NCI-H345 (cell line): ENCODE results near the gene LMOD2.
A peak's percentile ranks its signal among the peaks of the same experiment; 100 is the strongest.

ENCODE experiments used
- DNase-seq: peaks from one replicate; lab custom pipeline; 2025; lab: John Stamatoyannopoulos, UW

Gene LMOD2

DNA sequence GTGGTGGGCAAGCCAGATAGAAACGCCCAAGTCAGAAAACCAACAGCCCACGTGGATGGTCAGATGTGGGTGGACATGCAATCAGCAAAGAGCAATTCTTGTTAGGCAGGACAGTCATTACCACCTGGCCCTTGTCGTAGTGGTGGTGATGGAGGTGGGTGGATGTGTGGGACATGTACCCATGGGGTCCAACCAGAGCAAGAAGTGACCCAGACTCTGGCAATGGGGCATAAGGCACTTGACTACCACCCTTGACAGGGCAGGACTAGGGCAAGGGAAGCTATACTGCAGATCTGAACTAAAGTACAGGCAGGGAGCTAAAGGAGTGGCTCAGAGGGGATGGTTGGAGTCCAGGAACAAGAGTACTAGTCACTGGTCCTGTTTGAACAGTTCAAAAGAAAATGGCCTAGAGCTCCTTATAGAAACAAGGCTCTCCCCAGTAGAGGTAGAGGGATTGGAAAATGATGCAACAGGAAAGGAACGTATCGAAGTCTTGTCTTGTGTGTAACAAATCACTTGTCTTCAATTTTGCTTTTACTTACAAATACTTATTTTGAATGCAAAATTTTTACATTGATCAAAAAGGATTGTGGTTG, 17.6 kb downstream of the LMOD2 start:
- no peak for DNase-seq

DNA sequence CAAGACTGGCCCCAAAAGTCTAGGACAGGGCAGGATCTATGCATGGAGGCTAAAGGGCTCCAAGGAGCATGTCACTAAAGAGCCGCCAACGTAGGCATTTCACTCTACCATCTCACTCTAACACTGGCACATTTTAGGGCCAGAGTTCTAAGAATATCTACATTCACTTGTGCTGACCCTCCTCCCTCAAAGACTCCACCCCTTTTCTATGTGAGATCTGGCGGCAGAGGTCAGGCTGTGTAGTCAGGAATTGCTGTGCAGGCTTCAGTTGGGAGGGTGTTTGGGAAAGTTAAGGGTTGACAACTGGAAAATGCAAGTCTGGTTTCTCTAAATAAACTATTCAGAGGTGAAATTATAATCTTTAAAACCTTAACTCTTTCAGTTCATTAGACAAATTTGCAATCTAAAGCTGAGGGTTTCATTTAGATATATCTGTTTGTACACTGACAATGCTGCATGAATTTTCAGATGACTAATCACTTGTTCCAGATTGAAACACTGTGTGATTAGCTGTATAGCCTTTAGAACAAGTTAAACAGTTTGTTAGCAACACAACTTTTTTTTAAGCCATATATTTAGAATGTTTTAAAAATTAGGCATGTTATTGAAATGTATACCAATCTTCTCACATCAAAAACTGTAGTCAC, 18.2 kb downstream of the LMOD2 start:
- no peak for DNase-seq

DNA sequence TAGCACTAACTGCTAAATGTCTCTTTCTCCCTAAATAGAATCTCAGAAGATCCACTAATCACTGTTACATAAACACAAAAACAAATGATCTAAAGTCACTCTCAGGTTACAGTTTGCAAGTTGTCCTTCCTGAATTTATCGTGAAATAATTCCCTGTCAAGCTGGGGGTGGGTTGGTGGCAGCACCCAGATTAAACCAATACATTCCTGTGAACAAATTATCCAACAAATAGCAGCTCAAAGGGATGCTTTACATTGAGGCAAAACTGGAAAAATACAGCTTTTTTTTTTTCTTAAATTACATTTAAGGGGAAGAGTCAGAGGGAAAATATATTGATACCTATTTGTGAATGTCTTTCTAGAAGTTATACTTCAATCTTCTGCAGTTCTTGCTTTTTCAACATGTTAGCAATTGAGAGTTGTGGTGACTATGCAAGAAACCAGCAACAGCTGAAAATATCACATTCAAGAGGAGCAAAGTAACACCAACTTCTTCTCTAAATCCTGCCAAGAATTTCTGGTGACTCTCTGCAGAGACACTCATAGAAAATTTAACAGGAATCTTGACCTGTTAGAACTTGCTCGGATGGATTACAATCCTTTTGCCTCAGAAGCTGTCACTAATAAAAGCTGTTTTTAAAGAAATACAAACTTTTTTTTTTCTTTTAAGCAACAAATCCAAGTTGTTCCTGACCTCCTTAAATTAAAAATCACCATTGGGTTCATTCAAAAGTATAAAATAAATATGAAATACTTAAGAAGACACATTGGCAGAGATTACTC, 18.9 kb downstream of the LMOD2 start:
- no peak for DNase-seq

DNA sequence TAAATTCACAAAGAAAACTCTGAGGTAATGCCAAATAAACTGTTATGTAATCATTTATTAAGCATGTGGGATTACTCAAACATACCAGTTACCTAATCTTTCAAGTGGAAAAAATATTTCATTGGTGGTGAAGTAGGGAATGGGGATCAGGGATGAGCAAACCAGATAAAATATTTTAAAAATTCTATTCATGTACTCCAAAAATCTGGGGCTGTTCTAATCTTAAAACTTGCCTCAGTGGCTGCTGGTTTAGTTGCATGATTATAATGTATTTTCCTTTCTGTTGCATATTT, 19.5 kb downstream of the LMOD2 start:
- no peak for DNase-seq

DNA sequence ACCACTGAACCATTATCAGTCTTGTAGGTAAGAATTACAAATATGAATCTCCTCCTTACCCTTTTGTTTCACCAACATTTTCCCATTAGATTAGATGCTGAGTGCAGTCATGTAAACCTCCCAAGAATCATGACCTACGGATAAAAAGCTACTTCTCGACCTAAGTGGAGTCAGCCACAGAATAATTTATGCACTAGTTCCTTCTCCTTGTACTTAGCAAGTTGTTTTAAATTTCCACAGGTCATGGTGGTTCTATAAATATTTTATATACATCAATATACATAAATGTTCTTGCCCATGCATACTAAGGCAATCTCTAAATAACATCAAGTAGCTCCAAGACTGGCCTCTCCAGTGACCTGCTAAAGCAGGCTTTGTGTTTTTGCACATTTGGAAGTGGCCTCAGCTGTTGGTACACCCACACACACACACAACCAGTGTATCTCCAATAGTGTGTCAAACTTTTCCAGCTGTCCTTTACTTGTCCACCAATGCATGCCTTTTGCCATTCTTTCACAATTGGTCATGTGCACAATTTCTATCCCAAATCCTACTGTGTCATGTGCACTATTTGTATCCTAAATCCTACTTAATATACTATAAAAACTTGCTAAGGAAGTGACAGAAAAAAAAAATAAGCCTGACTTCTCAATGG, 21.5 kb downstream of the LMOD2 start:
- no peak for DNase-seq

DNA sequence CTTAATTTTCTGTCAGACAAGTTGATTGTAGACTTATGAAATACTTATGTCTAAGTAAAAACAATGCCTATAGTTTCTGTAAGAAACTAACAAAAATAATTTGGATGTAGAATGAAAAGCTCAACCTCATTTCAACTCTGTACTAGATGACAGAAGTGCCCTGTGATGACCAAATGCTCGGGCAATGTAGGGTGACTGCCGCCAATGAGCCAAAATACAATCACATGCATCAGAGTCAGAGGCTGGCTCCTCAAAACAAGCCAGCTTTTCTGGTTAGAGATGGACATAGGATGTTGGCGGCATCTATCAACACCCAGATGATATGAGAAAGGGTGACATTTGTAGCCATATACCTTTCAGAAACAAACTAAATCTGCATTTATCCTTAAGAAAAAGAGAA, 23.9 kb downstream of the LMOD2 start:
- no peak for DNase-seq

DNA sequence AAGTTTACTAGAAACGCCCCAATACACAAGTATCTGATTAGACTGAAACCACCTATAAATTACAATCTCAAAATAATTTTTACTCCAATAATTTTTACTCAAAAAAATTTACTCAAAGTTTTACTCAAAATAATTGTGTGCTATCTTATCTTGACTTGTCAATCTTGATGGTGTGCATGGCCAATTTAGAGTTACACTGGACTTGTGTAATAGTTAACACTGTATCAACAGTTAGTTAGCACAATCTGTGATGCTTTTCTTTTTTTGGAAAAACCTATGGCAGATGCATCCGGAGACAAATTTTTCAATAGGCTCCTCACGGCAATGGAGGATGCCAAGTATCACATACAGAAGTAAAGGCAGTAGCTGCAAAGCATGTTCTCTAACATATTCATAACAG, 24.9 kb downstream of the LMOD2 start:
- no peak for DNase-seq

DNA sequence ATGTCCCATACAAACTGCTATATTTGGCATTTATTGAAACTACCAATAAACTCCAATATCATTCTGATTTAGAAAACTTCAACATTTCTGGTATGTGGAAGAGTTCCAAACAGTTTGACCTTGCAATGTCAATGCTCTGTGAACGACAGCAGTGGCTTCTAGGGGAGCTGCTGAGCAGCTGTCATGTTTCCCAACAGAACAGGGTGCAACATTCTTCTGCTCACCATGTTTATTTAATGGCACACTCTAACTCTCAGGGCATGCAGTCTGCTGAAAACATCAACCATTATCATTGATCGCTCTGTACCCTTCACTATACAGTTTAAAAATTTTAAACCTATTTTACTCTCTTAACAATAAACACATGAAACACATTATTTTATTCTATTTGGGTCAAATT, 25.9 kb downstream of the LMOD2 start:
- no peak for DNase-seq

DNA sequence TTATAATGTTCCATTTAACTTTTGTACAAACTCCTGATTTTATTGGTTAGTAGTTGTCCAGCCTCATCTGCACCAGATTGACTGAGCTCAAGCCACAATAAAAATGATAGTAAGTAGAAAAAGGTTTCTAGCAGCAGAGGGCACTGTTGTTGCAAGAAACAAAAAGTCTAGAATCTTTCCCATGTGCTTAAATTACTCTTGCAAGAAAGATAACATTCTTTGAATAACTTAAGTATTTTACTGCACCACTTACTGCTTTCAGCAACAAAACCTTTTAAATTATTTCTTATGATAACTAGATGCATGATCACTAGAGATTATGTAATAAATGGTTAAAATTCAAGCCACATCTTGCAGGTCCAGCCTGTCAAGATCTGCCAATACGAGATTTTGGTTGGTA, 27.0 kb downstream of the LMOD2 start:
- peak; percentile 26 for DNase-seq

DNA sequence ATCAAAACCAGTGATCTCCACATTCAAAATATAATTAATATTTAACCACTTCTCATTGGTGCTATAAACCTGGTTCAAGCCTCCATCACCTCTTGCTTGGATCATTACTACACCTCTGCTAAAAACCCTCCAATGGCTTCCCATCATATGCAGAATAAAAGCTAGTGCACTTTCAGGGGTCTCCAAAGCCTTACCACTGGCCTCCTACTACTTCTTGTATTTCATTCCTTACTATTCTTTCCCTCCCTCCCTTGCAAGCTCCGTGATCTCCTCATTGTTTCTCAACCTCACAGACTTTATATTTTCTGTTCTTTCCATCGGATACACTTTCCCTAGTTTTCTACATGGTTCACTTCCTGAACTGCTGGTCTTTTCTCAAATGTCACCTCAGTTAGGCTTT, 31.5 kb downstream of the LMOD2 start:
- no peak for DNase-seq

DNA sequence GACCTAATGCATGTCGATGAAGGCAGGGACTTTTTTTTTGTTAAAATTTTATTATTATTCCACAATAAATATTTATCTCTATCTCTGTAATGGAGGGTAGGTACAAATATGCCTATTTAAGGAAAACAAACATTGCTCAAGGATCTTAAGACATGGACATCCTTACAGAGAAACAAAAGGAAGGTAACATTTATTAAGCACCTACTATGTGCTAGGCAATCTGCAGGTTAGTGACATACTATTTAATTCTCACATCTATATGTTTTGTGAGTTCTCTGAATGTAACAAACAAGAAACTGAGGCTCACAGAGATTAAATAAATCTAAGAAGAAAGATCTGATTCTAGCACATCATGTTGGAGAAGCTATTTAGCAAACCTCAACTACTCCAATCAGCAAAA, 32.1 kb downstream of the LMOD2 start:
- DNase-seq: no peak

DNA sequence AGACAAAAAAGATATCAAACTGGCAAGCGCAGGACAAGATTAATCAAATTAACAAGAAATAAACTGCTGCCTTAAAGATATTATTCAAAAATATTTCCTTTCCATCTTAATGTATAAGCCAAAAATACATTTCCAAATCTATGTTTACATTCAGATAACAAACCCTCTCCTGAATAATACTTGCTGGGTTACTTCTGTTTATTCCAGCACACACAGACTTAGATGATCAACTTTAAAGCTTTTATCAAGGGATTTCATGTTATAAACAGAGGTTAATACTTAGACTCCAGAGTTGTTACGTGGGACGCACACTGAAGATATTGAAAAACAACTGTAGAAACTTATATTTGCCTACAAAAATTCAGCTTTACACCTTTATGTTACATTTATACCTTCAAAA, 33.6 kb downstream of the LMOD2 start:
- DNase-seq: no peak

DNA sequence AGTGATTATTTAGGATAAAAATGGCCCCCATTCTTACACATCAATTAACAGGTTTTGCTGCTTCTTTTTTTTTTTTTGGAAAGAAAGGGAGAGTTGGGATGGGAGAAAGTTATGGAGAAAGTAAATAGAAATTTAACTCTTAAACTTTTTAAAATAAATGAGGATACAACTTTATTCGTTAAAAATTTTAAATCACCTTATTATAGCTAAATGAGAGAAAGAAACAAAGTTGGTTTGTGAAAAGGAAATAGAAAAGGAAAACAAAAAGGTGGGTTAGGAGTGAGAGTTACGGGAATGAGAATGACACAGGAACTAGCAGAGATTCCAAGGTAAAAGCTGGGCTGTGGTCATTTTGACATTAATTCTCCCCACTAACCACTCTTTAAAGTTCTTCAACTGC, 34.9 kb downstream of the LMOD2 start:
- no peak for DNase-seq

DNA sequence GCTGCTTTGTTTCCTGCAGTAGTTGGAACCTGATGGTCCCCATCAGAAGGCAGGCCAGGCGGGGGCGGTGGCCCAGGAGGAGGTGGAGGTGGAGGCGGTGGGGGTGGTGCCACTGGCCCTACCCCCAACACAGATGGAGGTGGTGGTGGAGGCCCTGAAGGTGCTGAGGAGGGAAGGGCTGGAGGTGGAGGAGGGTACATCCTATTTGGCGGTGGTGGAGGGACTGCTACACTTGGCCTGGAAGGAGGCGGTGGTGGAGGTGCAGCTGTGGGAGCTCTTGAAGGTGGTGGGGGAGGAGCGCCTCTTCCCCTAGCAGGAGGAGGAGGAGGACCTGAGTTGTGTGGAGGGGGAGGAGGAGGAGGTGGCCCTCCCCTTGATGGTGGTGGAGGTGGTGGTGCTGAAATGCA, 36.8 kb downstream of the LMOD2 start:
- DNase-seq: no peak

DNA sequence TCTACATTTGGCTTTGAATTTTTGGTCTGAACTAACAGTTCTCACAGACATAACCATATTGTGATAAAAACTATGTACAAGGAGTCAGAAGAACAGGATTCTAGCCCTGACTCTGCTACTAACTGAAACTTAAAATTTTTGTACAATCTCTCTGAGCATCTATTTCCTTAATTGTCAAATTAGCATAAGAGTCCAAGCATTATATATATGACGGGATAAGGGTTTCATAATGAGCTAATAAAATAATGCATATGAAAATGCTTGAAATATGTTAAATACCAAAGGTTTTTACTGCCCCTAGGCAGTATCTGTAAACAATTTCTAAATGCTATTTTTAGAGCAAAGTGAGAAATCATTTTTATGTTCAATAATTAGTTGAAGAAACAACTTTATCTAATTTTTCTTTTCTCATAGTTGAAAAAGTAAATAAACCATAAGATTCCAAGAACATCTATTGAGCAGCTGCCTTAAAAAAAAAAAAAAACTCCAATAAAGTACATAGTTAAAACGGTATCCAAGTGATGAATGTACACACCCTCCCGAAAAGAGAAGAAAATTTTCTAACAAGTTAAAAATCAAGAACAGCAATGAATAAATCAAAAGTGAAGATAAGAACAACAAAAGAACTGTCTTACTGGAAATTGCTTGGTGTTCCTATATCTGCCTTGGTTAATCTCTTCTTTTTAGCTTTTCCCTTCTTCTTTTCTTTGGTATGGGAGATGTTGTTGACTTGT, 40.4 kb downstream of the LMOD2 start:
- no peak for DNase-seq

DNA sequence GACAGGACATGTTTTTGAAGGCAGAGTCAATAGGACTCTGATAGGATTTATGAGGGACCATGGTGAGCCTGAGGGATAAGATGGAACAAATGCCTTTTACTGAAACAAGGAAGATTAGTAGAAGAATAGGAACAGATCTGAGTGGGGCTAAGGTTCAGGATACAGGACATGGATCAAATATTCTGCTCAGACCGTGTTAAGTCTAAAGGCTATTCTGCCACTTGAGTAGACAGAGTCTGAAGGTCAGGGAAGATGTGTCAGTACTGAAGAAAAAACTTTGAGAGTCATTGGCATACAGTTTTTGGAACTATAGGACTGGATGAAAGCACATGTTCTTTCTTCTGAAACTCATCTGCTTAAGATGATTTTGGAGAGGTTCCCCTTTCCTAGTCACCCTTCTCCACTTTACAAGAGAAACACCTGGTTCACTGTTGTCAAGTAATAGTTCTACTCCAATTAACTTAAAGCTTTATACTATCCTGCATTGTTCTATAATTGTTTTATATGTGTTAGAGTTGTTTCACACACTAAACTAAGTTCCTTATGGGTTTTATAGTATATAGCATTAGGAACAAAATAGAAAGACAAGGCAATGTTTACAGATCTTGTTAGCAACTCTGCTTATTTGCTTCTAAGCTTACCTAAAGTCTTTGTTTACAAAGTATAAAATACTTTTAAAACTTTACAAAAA, 49.7 kb downstream of the LMOD2 start:
- no peak for DNase-seq

DNA sequence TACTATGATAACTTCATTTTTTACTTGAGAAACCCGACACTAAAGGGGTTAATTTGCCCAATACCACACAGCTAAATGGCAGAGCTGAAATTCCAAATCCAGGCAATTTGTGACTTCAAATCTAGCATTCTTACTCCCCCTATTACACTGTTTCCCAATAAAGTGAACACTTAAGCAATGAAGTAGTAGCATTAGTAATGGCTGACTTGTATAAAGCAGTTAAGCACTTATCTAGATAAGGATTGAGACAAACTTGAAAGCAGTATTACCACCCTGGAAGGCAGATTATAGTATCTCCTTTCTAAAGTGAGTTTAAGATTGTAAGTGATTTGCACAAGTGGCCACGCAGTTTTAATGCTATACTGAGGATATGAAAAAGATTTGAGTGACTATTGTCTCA, 53.9 kb downstream of the LMOD2 start:
- no peak for DNase-seq

DNA sequence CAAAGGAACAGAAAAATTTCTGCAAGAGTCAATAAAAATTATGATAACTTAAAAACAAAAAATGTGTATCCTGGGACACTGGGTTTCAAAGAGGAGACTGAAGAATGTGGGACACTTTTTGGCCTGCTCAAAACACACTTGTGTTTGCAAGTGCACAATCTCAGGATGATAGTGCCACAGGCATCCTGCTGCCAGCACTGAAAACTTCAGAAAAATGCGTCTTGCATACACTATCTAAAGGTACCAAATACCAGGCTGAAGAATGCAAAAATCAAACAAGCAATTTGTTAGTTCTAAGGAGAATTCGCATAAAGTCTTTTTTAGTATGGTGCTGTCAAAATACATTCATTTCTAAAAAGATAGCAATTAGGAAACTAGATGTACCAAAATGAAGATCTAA, 55.0 kb downstream of the LMOD2 start:
- no peak for DNase-seq

DNA sequence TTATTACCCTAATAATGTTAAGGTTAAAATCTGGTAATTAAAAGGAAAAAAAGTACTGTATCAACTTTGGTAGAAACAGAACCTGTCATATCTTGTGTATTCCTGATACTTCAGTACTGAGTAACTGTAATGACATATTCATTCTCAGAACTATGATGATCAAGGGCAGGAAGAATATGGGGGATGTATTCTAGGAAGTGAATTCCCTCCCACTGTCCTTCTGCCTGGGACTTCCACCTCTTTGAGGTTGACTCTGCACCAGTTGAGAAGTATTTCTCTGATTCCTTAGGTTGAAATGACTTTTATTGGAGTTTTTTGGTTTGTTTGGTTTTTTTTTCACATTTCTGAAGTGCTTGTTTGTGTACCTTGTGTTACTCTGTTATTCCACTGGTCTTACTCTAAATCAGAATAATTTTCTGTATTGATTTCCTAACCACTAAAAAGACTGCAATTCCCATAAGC, 56.2 kb downstream of the LMOD2 start:
- no peak for DNase-seq

DNA sequence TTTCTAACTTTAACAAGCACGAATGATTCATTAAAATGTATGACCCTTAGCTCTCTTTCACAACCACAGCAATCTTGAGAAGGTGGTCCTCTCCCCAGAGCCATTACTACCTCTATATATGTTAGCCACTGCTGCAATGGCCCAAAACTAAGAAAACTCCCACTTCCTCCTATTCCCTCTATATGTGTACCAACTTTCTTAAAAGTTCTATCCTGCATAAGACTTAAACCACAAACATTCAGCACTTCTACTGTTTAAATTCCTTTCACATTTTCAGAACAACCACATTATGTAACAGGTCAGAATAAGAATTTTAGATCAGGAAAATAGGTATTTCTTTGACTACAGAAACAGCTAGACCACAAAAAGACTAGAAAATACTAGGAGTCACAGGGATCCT, 57.0 kb downstream of the LMOD2 start:
- no peak for DNase-seq
